ENCODE results near the gene CAP2.
A peak's percentile ranks its signal among the peaks of the same experiment; 100 is the strongest.

The CAP2 gene

GRCh38 chr6:17474289-17474688 lies 80.9 kb downstream of the CAP2 start:
- H3K27ac ChIP-seq (ENCODE audit: low read depth, low read length, severe bottlenecking): no peak overlapping the region
- WGBS, 2 experiments (ENCODE audit: insufficient coverage in 2 of 2): no CpG with 5 or more reads among the region's 4 CpGs
- H3K9me3 ChIP-seq (ENCODE audit: control insufficient read depth, low read length): no peaks in the 10 kb centered on the region
- H3K36me3 ChIP-seq (ENCODE audit: control insufficient read depth, insufficient read depth, low read length): peaks cover 7% of the 10 kb centered on the region
- peaks cover 12% of the 10 kb centered on the region for H3K4me1 ChIP-seq (ENCODE audit: control insufficient read depth, insufficient read depth, low read length, poor library complexity, severe bottlenecking)
- H3K4me3 ChIP-seq (ENCODE audit: extremely low read depth, insufficient read depth, low read length, poor library complexity, severe bottlenecking): no peak overlapping the region

- Histone ChIP-seq H3K36me3 (ENCODE audit: control insufficient read depth, insufficient read depth, low read length) (peaks cover 7% of the 10 kb centered on the region), H3K27ac (ENCODE audit: low read depth, low read length, severe bottlenecking) (no peak overlapping the region), H3K4me3 (ENCODE audit: extremely low read depth, insufficient read depth, low read length, poor library complexity, severe bottlenecking) (no peak overlapping the region), H3K4me1 (ENCODE audit: control insufficient read depth, insufficient read depth, low read length, poor library complexity, severe bottlenecking) (peaks cover 12% of the 10 kb centered on the region), H3K9me3 (ENCODE audit: control insufficient read depth, low read length) (no peaks in the 10 kb centered on the region)
- 75 to 82% methylated on average over 1 of the region's 4 CpGs for WGBS, 2 experiments (ENCODE audit: insufficient coverage in 2 of 2)
These were observed 82.3 kb downstream of the CAP2 start for GRCh38 chr6:17475606-17476244.

- Histone ChIP-seq H3K4me1 (ENCODE audit: control insufficient read depth, insufficient read depth, low read length, poor library complexity, severe bottlenecking) (peaks cover 12% of the 10 kb centered on the region), H3K4me3 (ENCODE audit: extremely low read depth, insufficient read depth, low read length, poor library complexity, severe bottlenecking) (no peak overlapping the region), H3K36me3 (ENCODE audit: control insufficient read depth, insufficient read depth, low read length) (peaks cover 7% of the 10 kb centered on the region), H3K9me3 (ENCODE audit: control insufficient read depth, low read length) (no peaks in the 10 kb centered on the region), H3K27ac (ENCODE audit: low read depth, low read length, severe bottlenecking) (no peak overlapping the region)
- WGBS, 2 experiments (ENCODE audit: insufficient coverage in 2 of 2): 100% methylated on average over 1 of the region's 4 CpGs; no CpG with 5 or more reads in 1 of the 2 experiments
These were observed 83.1 kb downstream of the CAP2 start for GRCh38 chr6:17476511-17476910.

GRCh38 chr6:17477356-17477755 lies 84.0 kb downstream of the CAP2 start:
- Histone ChIP-seq H3K27ac (ENCODE audit: low read depth, low read length, severe bottlenecking) (no peak overlapping the region), H3K4me1 (ENCODE audit: control insufficient read depth, insufficient read depth, low read length, poor library complexity, severe bottlenecking) (peaks cover 10% of the 10 kb centered on the region), H3K9me3 (ENCODE audit: control insufficient read depth, low read length) (no peaks in the 10 kb centered on the region), H3K4me3 (ENCODE audit: extremely low read depth, insufficient read depth, low read length, poor library complexity, severe bottlenecking) (no peak overlapping the region), H3K36me3 (ENCODE audit: control insufficient read depth, insufficient read depth, low read length) (peaks cover 7% of the 10 kb centered on the region)
- 80 to 100% methylated on average over 1 of the region's 2 CpGs for WGBS, 2 experiments (ENCODE audit: insufficient coverage in 2 of 2)

GRCh38 chr6:17478223-17478907 lies 85.0 kb downstream of the CAP2 start:
- H3K36me3 ChIP-seq (ENCODE audit: control insufficient read depth, insufficient read depth, low read length): peaks cover 17% of the 10 kb centered on the region
- peak overlapping the region; percentile 63 for H3K27ac ChIP-seq (ENCODE audit: low read depth, low read length, severe bottlenecking)
- WGBS, 2 experiments (ENCODE audit: insufficient coverage in 2 of 2): 92 to 95% methylated on average over 2 to 4 of the region's 7 CpGs
- H3K9me3 ChIP-seq (ENCODE audit: control insufficient read depth, low read length): no peaks in the 10 kb centered on the region
- H3K4me1 ChIP-seq (ENCODE audit: control insufficient read depth, insufficient read depth, low read length, poor library complexity, severe bottlenecking): peaks cover under 1% of the 10 kb centered on the region
- no peak overlapping the region for H3K4me3 ChIP-seq (ENCODE audit: extremely low read depth, insufficient read depth, low read length, poor library complexity, severe bottlenecking)

- Histone ChIP-seq H3K27ac (ENCODE audit: low read depth, low read length, severe bottlenecking) (peak overlapping the region; percentile 63), H3K4me1 (ENCODE audit: control insufficient read depth, insufficient read depth, low read length, poor library complexity, severe bottlenecking) (no peaks in the 10 kb centered on the region), H3K4me3 (ENCODE audit: extremely low read depth, insufficient read depth, low read length, poor library complexity, severe bottlenecking) (no peak overlapping the region), H3K9me3 (ENCODE audit: control insufficient read depth, low read length) (no peaks in the 10 kb centered on the region), H3K36me3 (ENCODE audit: control insufficient read depth, insufficient read depth, low read length) (peaks cover 23% of the 10 kb centered on the region)
- WGBS, 2 experiments (ENCODE audit: insufficient coverage in 2 of 2): 95 to 97% methylated on average over 7 of the region's 7 CpGs
These were observed 85.6 kb downstream of the CAP2 start for GRCh38 chr6:17478946-17479345.

- Histone ChIP-seq H3K9me3 (ENCODE audit: control insufficient read depth, low read length) (no peaks in the 10 kb centered on the region), H3K36me3 (ENCODE audit: control insufficient read depth, insufficient read depth, low read length) (peaks cover 32% of the 10 kb centered on the region), H3K4me1 (ENCODE audit: control insufficient read depth, insufficient read depth, low read length, poor library complexity, severe bottlenecking) (no peaks in the 10 kb centered on the region), H3K4me3 (ENCODE audit: extremely low read depth, insufficient read depth, low read length, poor library complexity, severe bottlenecking) (no peak overlapping the region), H3K27ac (ENCODE audit: low read depth, low read length, severe bottlenecking) (no peak overlapping the region)
- WGBS, 2 experiments (ENCODE audit: insufficient coverage in 2 of 2): no CpG with 5 or more reads among the region's 4 CpGs
These were observed 87.1 kb downstream of the CAP2 start for GRCh38 chr6:17480476-17480875.

- H3K36me3 ChIP-seq (ENCODE audit: control insufficient read depth, insufficient read depth, low read length): peaks cover 47% of the 10 kb centered on the region
- no peak overlapping the region for H3K27ac ChIP-seq (ENCODE audit: low read depth, low read length, severe bottlenecking)
- H3K9me3 ChIP-seq (ENCODE audit: control insufficient read depth, low read length): no peaks in the 10 kb centered on the region
- no peak overlapping the region for H3K4me3 ChIP-seq (ENCODE audit: extremely low read depth, insufficient read depth, low read length, poor library complexity, severe bottlenecking)
- WGBS, 2 experiments (ENCODE audit: insufficient coverage in 2 of 2): 86 to 93% methylated on average over 2 of the region's 7 CpGs
- H3K4me1 ChIP-seq (ENCODE audit: control insufficient read depth, insufficient read depth, low read length, poor library complexity, severe bottlenecking): no peaks in the 10 kb centered on the region
These were observed 89.3 kb downstream of the CAP2 start for GRCh38 chr6:17482711-17483110.

GRCh38 chr6:17483391-17484016 lies 90.1 kb downstream of the CAP2 start:
- Histone ChIP-seq H3K36me3 (ENCODE audit: control insufficient read depth, insufficient read depth, low read length) (peaks cover 44% of the 10 kb centered on the region), H3K9me3 (ENCODE audit: control insufficient read depth, low read length) (no peaks in the 10 kb centered on the region), H3K4me3 (ENCODE audit: extremely low read depth, insufficient read depth, low read length, poor library complexity, severe bottlenecking) (no peak overlapping the region), H3K27ac (ENCODE audit: low read depth, low read length, severe bottlenecking) (no peak overlapping the region), H3K4me1 (ENCODE audit: control insufficient read depth, insufficient read depth, low read length, poor library complexity, severe bottlenecking) (no peaks in the 10 kb centered on the region)
- WGBS, 2 experiments (ENCODE audit: insufficient coverage in 2 of 2): 89 to 98% methylated on average over 7 to 11 of the region's 11 CpGs

- Histone ChIP-seq H3K4me3 (ENCODE audit: extremely low read depth, insufficient read depth, low read length, poor library complexity, severe bottlenecking) (no peak overlapping the region), H3K4me1 (ENCODE audit: control insufficient read depth, insufficient read depth, low read length, poor library complexity, severe bottlenecking) (no peaks in the 10 kb centered on the region), H3K36me3 (ENCODE audit: control insufficient read depth, insufficient read depth, low read length) (peaks cover 40% of the 10 kb centered on the region), H3K9me3 (ENCODE audit: control insufficient read depth, low read length) (no peaks in the 10 kb centered on the region), H3K27ac (ENCODE audit: low read depth, low read length, severe bottlenecking) (no peak overlapping the region)
- WGBS, 2 experiments (ENCODE audit: insufficient coverage in 2 of 2): 91 to 96% methylated on average over 8 to 10 of the region's 10 CpGs
These were observed 90.9 kb downstream of the CAP2 start for GRCh38 chr6:17484201-17484849.

All from mesodermal cell (in vitro differentiated cells).